Urinary bladder (tissue), 4 donors: ENCODE data around the gene NOX5. TPM values are rescaled to one million over a fixed set of nuclear protein-coding genes. Genes with fewer than 3 reads are reported as not detected.

Source experiments
- DNase-seq: peaks from one replicate; pipeline ENCODE4 v3.0.0-alpha.2; 2015; ENCODE audit errors: extremely low spot score
- H3K27ac ChIP-seq: one replicate; pipeline ENCODE4 v1.5.1; 2013; ENCODE audit warnings: low read depth, mild to moderate bottlenecking, moderate library complexity
- H3K36me3 ChIP-seq: one replicate; pipeline ENCODE4 v1.6.1; 2013; ENCODE audit warnings: mild to moderate bottlenecking, moderate library complexity; ENCODE audit not compliant: insufficient read depth
- H3K4me1 ChIP-seq: one replicate; pipeline ENCODE4 v1.6.1; 2013; ENCODE audit warnings: mild to moderate bottlenecking, moderate library complexity; ENCODE audit not compliant: insufficient read depth
- H3K4me3 ChIP-seq: one replicate; pipeline ENCODE4 v1.5.1; 2013; ENCODE audit warnings: low read depth, low read length
- WGBS: extraction: QIAGEN DNeasy Blood & Tissue Kit; methylation state at CpG from one replicate; pipeline ENCODE4 v1.1.7; 2013; 5-methylcytosine and 5-hydroxymethylcytosine counted together
- polyA plus RNA-seq: library from polyadenylated mRNA; stranded (reverse); fragments of 200-250 nt; gene quantifications from one replicate; pipeline ENCODE4 v1.2.3, GENCODE V29; 2013
- total RNA-seq: library from RNA; depleted of rRNA; stranded (reverse); fragments of >200 nt; gene quantifications from one replicate; pipeline ENCODE4 v1.2.3, GENCODE V29; 2014
- donor health status: healthy with polysubstance abuse.
- donor health status: healthy.

Gene NOX5
- total and polyA plus RNA-seq, 2 donors, result 0.16 to 0.19 TPM

- Histone ChIP-seq H3K4me3 (no peak overlapping the region), H3K36me3 (no peaks in the 10 kb centered on the region), H3K4me1 (no peaks in the 10 kb centered on the region), H3K27ac (no peak overlapping the region)
- WGBS, result 93% methylated on average over 5 of the region's 5 CpGs
- no peak for DNase-seq
Measured at GRCh38 chr15:68985361-68985891, 29.1 kb upstream of the NOX5 start.

DNA sequence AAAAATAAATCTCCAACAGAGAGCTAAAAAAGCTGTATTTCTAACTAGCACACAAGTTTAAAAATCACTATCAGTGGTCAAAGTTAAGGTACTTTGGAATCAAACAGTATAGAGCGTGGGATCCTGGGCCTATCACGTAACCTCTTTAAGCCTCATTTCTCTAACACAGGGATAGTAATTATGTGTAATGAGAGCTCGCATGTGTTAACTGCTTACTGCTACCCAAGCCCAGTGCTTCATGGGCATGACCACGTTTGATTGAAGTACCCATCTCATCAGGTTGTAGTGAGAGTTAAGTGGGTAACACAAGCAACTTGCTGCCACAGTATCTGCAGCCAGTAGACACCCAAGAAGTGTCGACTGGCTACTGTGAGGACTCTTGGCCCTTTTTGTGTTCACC lies 28.2 kb upstream of the NOX5 start:
- 89% methylated on average over 5 of the region's 5 CpGs for WGBS
- Histone ChIP-seq H3K27ac (no peak overlapping the region), H3K4me3 (no peak overlapping the region), H3K4me1 (no peaks in the 10 kb centered on the region), H3K36me3 (no peaks in the 10 kb centered on the region)
- no peak for DNase-seq

- Histone ChIP-seq H3K4me1 (no peaks in the 10 kb centered on the region), H3K27ac (no peak overlapping the region), H3K4me3 (no peak overlapping the region), H3K36me3 (no peaks in the 10 kb centered on the region)
- WGBS, result 94% methylated on average over 6 of the region's 6 CpGs
- no peak for DNase-seq
Measured at GRCh38 chr15:68987120-68987519, 27.4 kb upstream of the NOX5 start.

- Histone ChIP-seq H3K4me1 (no peaks in the 10 kb centered on the region), H3K27ac (no peak overlapping the region), H3K4me3 (no peak overlapping the region), H3K36me3 (no peaks in the 10 kb centered on the region)
- WGBS, result 42% methylated on average over 1 of the region's 1 CpG
- no peak for DNase-seq
Measured at GRCh38 chr15:68987676-68988075, 26.8 kb upstream of the NOX5 start.

DNA sequence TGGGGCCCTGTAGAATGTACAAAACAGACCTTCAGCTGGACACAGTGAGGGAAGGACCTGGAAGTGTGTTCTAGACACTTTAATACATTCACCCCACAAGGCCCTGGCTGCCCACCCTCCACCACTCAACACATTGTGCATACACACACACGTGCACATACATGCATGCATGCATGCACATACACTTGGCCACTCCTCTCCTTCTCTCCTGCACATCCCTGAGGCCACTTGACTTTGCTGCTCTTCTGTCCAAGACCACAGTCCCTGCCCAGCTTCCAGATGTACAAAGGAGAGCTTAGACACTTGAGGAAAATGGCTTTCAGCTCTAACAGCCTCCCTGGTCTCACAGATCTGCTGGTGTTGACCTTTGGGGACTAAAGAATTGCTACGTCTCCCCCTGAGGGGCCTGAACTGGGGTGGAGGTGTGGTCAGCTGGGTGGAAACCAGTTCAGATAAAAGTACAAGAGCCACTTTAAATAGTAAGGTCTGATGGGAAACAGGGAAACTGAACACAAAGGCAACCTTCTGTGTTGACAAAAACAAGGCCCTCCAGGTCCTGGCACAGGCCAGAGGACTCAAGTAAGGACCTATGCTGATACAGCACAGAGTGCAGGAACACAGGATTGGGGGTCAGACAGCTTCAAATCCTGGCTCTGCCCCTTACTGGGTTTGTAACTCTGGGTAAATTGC lies 24.8 kb upstream of the NOX5 start:
- Histone ChIP-seq H3K4me1 (no peaks in the 10 kb centered on the region), H3K4me3 (no peak overlapping the region), H3K27ac (no peak overlapping the region), H3K36me3 (no peaks in the 10 kb centered on the region)
- WGBS, result 93% methylated on average over 2 of the region's 2 CpGs
- DNase-seq, result no peak

DNA sequence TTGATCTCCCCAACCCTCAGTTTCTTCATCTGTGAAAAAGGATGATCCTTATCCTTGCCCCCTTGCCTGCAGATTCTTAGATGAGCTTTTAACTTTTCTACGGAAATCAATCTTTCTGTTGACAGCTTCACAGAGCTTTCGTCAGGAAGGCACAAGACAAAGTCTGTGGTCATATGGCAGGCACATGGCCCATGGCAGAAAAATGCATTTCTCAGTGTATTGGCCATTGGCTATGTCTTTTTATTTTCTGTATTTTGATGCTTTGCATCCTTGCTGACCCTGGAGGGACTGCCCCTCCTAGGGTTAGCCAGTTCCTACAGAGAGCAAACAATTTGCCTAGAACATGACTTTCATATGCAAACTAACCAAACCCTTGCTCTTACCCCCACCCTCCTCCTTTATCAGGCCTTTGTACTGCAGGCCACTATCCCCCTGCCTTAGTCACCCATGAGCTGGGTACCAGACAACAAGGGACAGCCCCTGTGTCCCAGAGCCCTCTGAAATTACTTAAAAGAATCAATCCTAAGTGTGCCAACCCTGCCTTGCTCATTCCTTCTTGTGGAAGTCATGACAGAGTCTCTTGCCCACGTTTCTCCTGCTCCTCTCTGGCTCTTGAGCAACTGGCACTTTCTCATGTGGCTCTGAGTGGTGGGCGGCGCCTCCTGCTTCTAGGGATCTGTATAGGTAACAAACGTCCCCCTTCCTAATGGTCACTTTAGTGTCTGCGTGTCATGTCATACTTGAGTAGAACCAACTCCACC lies 24.1 kb upstream of the NOX5 start:
- H3K4me3 ChIP-seq, result no peak overlapping the region
- DNase-seq, result no peak
- H3K36me3 ChIP-seq, result no peaks in the 10 kb centered on the region
- 89% methylated on average over 7 of the region's 7 CpGs for WGBS
- no peak overlapping the region for H3K27ac ChIP-seq
- H3K4me1 ChIP-seq, result no peaks in the 10 kb centered on the region

DNA sequence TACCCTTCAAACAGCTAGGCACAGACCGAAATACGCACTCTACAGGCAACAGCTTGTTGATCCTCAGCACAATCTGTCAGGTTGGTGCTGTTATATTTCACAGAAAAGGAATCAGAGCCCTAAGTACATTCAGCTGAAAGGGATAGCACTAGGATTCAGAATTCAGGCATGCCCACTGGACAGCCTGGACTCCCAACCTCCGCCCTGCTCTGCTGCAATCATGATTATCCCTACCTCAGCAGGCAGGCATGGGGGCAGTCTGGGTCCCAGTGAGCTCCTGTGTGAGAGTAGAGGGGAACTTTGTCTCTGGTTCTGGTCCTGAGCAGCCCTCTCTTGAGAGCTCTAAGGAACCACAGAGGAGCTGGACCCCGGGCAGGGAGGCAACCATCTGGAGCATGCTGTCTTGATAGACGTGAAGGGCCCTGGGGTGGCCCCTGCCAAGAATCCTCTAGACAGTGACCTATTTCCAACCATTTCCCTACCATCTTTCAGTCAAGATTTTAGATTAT lies 23.4 kb upstream of the NOX5 start:
- no peaks in the 10 kb centered on the region for H3K36me3 ChIP-seq
- 76% methylated on average over 5 of the region's 5 CpGs for WGBS
- no peaks in the 10 kb centered on the region for H3K4me1 ChIP-seq
- no peak overlapping the region for H3K4me3 ChIP-seq
- H3K27ac ChIP-seq, result no peak overlapping the region
- no peak for DNase-seq

GRCh38 chr15:68991723-68992122 lies 22.8 kb upstream of the NOX5 start:
- Histone ChIP-seq H3K36me3 (no peaks in the 10 kb centered on the region), H3K4me3 (no peak overlapping the region), H3K4me1 (no peaks in the 10 kb centered on the region), H3K27ac (no peak overlapping the region)
- peak; percentile 39 for DNase-seq
- 29% methylated on average over 4 of the region's 4 CpGs for WGBS

DNA sequence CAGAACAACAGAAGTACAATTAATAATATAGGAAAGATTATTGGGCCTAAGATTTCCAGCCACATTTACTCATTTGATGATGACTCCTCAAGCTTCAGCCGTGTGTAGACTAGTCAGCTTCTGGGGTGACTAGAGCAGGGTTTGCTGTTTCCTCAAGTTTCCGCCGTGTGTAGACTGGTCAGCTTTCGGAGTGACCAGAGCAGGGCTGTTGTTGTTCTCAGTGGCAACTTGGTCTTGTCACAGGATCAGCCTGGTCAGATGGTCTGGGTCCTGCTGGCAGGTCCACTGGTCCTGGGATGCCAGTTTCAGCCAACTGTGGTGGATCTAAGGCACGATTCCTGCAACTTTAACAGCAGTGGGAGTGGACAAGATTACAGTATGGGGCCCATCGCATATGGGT lies 21.8 kb upstream of the NOX5 start:
- Histone ChIP-seq H3K27ac (no peak overlapping the region), H3K4me1 (no peaks in the 10 kb centered on the region), H3K36me3 (no peaks in the 10 kb centered on the region), H3K4me3 (no peak overlapping the region)
- no peak for DNase-seq
- 97% methylated on average over 6 of the region's 6 CpGs for WGBS

DNA sequence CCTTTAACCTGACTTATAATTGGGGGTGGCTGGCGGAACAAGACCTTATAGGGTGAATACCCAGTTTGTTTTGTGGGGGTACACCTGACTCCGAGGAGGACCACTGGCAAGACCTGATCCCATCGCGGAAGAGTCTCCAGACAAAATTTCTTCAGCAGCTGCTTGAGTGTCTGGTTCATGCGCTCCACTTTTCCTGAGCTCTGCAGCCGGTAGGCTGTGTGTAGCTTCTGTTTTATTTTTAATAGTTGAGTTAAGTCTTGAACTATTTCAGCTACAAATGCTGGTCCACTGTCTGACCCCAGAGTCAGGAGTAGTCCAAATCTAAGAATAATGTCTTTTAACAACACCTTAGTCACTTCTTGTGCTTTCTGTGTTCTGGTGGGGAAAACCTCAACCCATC lies 21.2 kb upstream of the NOX5 start:
- no peak overlapping the region for H3K4me3 ChIP-seq
- 84% methylated on average over 6 of the region's 6 CpGs for WGBS
- no peak for DNase-seq
- no peaks in the 10 kb centered on the region for H3K36me3 ChIP-seq
- H3K4me1 ChIP-seq, result no peaks in the 10 kb centered on the region
- no peak overlapping the region for H3K27ac ChIP-seq

- no peak for DNase-seq
- Histone ChIP-seq H3K4me3 (no peak overlapping the region), H3K4me1 (no peaks in the 10 kb centered on the region), H3K27ac (no peak overlapping the region), H3K36me3 (no peaks in the 10 kb centered on the region)
- WGBS, result 75% methylated on average over 2 of the region's 2 CpGs
Measured at GRCh38 chr15:68994149-68994548, 20.3 kb upstream of the NOX5 start.

DNA sequence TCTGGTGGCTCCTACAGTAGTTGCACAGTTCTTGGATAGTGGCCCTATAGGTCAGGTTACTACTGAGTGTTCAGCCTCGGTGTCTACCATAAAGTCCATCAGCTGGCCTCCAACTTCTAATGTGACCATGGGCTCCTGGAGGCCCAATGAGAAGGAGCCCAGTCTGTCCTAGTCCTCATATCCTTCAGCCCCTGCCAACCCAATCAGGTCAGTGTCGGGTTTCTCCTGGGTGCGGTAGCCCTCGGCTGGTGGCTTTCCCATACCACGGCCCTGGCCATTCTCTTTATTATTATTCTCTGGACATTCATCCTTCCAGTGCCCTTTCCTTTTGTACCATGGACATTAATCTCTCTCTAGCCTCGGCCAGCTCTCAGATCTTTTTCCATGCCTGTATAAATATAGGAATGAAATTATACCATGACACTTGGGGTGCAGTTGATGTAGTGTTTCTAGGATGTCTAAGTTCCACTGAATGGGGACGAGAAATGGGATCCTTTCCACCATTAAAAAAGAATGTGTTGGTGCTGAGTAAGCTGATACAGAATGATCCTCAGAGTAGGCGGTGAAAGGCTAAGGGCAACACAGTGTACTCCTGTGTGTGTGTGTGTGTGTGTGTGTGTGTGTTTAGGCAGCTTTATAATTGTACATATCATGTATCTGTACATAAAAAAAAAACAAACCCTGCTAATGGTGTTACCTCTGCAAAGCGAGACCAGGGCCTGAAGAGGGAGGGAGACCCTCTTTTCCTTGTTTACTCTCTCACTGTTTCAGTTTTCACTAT lies 19.3 kb upstream of the NOX5 start:
- H3K27ac ChIP-seq, result no peak overlapping the region
- DNase-seq, result no peak
- WGBS, result 96% methylated on average over 9 of the region's 9 CpGs

GRCh38 chr15:68997050-68997449 lies 17.4 kb upstream of the NOX5 start:
- no peaks in the 10 kb centered on the region for H3K36me3 ChIP-seq
- DNase-seq, result no peak
- 94% methylated on average over 4 of the region's 4 CpGs for WGBS
- no peaks in the 10 kb centered on the region for H3K4me1 ChIP-seq
- H3K27ac ChIP-seq, result no peak overlapping the region
- H3K4me3 ChIP-seq, result no peak overlapping the region

More for the DNA sequence above, 19.3 kb upstream of the NOX5 start:
- no peaks in the 10 kb centered on the region for H3K36me3 ChIP-seq
- no peaks in the 10 kb centered on the region for H3K4me1 ChIP-seq
- no peak overlapping the region for H3K4me3 ChIP-seq
